Activated CD4-positive, alpha-beta T cell treated with anti-CD3 and anti-CD28 coated beads for 48 hours (primary cell): ENCODE measurements around the gene SNX2.
"Not testable (repeated sequence)": the region's sequence is repeated elsewhere in the genome, so short reads cannot be mapped to it uniquely, and the experiment has no call there.

Source experiments
- DNase-seq: peaks from one replicate; pipeline ENCODE4 v3.0.0-alpha.2; 2020

Gene SNX2

GRCh38 chr5:122774861-122775549 is at the start of gene SNX2:
TSS of gene SNX2 (plus strand) at chr5:122775080. CDS start at chr5:122775104, 24 bp downstream.
- peak; percentile 91 for DNase-seq

DNA sequence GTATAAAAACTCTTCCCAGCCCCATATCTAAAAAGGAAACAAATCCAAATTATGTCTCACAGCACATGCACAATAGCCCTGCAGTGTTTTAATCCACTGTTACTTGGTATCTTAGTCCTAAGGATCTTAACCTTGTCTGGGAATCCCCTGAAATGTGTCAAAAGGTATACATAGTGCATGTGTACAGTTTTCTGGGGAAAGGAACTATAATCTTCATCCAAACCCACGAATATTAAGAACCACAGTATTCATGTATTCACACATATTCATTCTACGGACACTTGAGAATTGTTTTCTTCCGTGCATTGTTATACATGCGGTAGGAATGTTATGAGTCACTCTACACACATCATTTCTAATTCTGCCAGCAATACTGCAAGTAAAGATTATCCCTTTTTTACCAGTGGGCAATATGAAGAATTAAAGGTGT is 47.8 kb upstream of the SNX2 start:
- DNase-seq = no peak

DNA sequence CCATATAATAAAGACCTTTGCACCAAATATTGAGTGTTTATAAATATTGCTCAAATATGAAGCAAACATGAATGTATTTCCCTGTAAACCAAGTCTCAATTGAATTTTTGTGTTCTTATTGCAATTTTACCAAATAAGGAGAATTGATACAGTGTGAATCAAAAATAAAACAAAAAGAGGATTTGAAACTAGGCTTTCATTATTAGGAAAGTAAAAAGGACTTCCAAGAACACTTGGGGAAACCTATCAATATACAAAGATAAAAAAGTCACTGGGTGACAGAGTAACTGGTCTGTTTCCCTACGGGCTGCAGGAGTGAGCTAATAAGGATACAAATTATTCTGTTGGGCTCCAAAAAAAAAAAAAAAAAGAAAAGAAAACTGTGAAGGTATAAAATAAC is 44.8 kb upstream of the SNX2 start:
- DNase-seq = no peak

DNA sequence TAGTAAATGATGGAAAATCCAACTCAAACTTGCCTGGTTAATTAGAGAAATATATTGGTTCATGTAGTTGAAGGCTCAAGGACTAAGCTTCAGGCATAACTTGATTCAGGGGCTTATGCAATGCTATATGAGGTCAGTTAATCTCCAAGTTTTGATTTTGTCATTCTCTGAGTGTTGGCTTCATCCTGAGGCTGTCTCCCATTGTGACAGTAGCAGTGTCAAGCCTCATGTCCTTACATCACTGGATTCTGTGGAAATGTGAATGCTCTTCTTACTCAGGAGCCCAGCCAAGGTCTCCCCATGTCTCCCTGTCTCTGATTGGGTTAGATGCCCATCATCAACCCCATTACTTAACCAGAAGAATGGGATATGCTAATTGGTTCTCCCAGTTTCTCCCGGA is 44.4 kb upstream of the SNX2 start:
- DNase-seq = no peak

DNA sequence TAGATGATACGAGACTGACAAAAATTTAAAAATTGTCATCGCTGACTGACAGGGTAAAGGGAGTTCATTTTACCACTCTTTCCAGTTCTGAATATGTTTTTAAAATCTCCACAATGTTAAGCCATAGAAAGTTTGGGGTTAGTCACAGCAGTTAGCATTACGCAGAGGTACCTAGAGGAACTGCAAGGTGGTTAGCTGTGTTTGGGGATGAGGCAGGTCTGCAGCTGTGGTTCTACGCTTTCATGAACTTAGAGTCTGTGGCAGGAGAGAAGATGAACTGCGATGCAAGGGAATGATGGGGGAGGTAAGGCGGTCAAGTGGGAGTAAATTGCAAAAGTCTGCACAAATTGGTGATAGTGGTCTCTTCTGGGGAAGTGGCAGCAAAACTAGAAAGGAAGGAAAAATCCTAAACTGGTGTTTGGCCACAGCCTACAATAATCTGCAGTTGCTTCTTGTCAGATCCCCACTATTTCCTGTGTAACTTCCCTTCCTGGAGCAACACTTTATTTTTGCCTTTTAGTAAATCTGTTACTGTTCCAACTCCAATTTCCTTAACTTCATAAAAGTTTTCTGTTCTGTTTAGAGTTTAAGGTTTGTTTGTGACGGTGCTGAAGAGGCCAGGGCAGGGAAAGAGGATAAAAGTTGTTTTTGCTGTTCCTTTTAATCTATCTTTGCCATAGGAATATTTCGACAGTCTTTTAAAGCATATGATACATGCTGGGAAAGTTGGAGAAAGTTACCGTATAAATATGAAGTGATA is 38.6 kb upstream of the SNX2 start:
- DNase-seq = no peak

- DNase-seq = no peak
Observed at GRCh38 chr5:122738088-122738487, 36.8 kb upstream of the SNX2 start.

DNA sequence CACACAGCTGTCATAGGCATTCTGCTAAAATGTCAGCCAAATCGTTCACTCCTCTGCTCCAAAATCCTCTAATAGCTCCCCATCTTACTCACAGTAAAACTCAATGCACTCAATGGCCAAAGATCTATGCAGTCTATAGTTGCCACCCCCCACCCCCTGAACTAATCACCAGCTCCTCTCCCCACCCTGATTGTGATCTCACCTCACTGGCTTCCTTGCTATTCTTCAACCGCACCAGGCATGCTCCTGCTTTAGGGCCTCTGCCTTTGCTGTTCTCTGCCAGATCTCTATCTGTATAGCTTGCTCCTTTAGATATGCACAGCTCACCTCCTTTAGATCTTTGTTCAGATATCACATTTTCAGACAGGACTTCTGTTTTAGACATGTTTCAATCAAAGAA is 33.2 kb upstream of the SNX2 start:
- DNase-seq = no peak

- DNase-seq = no peak
Observed at GRCh38 chr5:122743261-122743660, 31.6 kb upstream of the SNX2 start.

DNA sequence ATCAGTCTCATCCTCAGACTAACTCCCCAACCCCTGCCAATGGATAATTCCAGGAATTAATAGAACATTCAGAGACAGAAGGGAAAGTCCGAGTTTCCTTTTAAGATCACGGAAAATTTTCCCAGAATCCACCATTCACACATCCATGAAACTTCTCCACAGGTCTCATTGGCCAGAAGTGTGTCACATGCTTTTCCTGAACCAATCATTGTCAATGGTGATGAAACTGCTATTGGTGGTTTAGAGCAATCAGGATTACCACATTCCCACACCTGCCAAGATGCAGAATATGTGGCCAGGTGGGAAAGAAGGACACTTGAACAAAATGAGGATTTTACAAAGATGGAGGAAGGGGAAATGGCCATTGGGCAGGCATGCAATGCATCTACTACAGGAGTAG is 29.3 kb upstream of the SNX2 start:
- DNase-seq = no peak

DNA sequence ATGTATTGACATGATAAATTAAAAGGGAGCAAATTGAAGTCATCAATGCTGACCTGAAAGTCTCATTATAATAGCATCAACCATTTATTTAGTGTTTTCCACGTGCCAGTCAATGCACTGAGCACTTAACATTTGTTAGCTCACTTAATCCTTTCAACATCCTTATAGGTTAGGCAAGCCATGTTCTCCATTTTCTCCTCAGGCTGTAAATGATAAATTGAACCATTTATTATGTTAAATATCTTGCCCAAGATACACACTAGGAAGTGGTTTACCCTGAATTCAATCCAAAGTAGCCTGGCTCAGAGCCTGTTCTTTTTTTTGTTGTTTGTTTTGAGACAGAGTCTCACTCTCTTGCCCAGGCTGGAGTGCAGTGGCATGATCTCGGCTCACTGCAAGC is 25.0 kb upstream of the SNX2 start:
- DNase-seq = no peak

DNA sequence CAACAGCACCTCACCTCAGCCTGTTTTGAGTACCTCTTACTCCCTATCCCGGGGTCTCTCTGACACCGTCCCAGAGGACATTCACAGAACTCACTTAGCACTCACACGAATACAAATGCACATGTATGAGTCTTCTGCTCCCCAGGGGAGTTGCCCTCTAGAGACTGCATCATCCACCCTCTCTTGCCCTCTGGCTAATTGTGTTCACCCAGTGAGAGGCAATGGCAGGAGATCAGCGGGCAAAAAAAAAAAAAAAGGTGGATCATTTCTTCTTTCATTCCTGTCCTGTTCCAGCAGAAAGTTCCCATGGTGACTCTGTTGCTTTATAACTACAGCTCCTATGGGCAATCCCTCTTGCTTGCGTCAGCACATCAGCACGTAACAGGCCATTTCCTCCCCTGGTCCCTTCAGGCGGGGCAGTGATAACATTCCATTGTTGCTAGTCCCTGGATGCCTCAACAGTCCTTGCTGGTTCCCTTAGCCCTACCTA is 23.5 kb upstream of the SNX2 start:
- DNase-seq = no peak

- DNase-seq = no peak
Observed at GRCh38 chr5:122753500-122753899, 21.4 kb upstream of the SNX2 start.

- no peak for DNase-seq
Observed at GRCh38 chr5:122755783-122756182, 19.1 kb upstream of the SNX2 start.

DNA sequence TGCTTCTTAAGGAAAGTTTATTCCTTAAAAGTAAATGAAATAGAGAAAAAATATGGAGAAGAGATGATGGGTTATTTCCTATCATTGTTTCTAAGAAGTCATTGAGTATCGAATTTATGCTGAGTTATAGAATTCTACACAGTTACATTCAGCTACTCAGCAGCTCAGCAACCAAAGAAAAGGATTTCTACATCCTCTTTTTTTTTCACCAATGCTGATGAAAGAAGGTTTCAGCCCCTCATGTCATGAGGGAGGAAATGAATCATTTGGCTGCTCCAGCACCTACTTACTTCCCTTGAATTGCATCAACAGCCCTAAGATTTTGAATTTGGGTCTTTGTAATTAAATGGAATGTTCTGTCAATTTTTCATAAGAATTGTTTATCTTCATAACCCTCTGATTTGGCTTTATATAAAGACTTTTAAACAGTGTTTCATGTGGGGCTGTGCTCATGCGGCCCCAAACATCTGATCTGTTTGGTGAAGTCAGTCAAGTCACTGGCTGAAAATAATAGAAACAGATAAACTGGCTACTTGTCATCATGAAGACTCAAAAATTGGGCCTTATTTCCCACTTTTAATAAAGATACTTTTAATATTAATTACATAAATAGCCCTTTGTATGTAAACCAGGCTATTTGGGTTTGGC is 18.5 kb upstream of the SNX2 start:
- DNase-seq = no peak

GRCh38 chr5:122757285-122757684 is 17.6 kb upstream of the SNX2 start:
- no peak for DNase-seq

DNA sequence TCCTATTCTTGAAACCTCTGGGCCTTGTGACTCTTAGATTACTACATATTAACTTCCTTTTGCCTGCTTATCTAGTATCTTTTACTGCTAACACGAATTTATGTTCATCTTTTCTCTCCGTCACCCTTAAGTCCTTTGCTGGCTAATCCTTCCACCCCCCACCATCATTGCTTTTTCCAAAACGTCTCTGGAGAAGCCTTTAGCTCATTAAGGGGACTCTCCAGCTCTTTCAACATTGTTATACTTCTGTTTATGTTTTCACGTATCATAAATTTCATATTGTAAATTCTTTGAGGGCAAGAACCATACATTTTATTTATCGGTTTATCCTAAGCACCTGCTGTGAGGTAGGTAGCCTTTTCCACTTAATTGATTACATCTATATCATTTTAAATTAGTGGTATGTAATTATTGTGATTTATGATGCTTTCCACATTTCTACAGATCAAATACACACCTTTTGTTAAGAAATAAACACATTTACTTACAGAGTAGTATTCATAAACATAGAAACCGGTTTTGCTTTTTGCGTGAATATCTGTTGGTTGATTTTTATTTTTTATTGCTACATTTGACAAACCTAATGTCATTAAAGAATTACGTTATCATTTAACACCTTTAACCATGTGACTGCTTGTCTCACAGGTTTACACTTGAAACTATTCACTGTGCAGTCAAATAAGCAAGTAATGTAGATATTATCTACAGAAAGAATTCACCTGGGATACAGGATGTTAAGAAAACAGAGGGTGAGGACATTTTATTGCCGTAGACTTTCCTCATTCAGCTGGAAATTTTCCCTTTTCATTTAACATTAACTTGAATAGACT is 15.4 kb upstream of the SNX2 start:
- DNase-seq = no peak

DNA sequence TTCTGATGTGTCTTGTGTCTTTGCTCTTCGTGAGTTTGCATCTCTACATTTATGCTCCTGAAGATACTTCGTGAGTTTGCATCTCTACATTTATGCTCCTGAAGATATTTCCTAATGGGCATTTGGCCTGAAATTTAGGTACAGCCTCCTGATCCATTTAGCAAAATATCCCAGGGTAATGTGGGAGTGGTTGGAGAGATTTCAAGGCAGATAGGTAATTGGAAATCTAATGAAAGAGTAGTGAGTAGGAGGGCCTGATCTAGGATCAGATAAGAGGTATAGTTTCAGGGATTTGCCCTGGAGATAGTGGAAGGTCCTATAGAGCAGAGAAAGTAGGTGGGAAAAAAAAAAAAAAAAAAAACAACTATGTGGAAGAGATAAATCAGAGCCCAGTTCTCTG is 14.6 kb upstream of the SNX2 start:
- DNase-seq = no peak

- no peak for DNase-seq
Observed at GRCh38 chr5:122761115-122761514, 13.8 kb upstream of the SNX2 start.

- not testable (repeated sequence) for DNase-seq
Observed at GRCh38 chr5:122761896-122762295, 13.0 kb upstream of the SNX2 start.

DNA sequence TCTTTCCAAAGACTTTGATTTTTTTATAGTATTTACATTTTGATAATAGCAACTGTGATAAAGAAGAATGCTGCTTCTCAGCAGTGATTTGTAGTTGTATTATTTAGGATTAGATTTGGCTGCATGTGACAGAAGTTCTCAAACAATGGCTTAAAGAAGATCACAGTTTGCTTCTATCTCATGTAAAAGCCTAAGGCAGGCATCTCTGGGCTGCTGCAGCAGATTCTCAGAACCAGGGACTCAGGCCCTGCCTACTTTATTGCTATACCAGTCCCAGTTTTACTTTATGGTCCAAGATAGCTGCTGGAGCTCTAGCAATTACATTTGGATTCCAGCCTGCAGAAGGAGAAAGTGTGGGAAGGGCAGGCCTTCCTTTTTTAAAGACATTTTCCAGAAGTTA is 8.8 kb upstream of the SNX2 start:
- DNase-seq = no peak

DNA sequence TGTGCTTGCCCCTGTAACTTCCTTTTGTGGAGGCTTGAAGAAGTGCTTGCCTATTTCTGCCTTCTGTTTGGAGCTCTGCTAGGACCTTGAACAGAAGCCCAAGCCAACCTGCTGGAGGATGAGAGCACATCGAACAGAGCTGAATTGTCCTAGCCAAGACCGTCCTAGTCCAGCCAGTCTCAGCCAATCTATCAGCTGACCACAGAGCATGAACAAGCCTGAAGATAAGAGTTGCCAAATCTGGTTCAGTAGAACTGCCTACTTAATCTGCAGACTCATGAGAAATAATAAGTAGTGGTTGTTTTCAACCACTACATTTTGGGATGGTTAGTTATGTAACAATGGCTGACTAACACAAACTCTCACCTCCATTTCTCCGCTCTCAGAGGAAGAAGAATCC is 4.4 kb upstream of the SNX2 start:
- DNase-seq = no peak

DNA sequence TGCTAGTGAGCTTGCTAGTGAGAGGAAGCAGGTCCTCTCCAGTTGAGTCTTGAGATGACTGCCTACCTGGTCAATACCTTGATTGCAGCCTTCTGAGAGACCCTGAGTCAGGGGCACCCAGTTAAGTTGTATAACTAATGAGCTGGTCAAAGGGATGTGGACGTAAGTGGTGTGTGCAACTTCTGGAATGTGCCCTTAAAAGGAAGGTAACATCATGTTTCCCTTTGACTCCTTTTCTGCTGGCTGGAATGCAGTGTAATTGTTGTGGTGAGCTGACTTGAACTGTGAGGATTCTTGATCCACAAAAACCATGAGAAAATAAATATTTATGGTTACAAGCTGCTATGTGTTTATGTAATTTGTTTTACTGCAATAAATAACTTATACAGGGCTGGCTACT is 2.4 kb upstream of the SNX2 start:
- no peak for DNase-seq

GRCh38 chr5:122773619-122774018 is 1.3 kb upstream of the SNX2 start:
- DNase-seq = no peak
